Liver (tissue), 3 donors: ENCODE measurements around the gene ARHGAP10.

ENCODE experiments used
- FOXA1 ChIP-seq: IDR thresholded peaks from 2 replicates; pipeline ENCODE4 v1.6.1; 2016; ENCODE audit warnings: antibody characterized with exemption
- GABPA ChIP-seq, 2 donors: IDR thresholded peaks in 1 of 2; conservative IDR thresholded peaks in 1 of 2; 2 replicates each; pipeline ENCODE4 v1.6.1; 2016; ENCODE audit warnings: antibody characterized with exemption in 2 of 2, mild to moderate bottlenecking in 1 of 2, moderate library complexity in 1 of 2
- RAD21 ChIP-seq, 2 donors: IDR thresholded peaks; 2 replicates each; pipeline ENCODE4 v1.6.1; 2016; ENCODE audit warnings: antibody characterized with exemption in 2 of 2, mild to moderate bottlenecking in 2 of 2
- TAF1 ChIP-seq: conservative IDR thresholded peaks from 2 replicates; pipeline ENCODE4 v1.6.1; 2016; ENCODE audit warnings: antibody characterized with exemption, mild to moderate bottlenecking
- TF ChIP-seq, protein P1 (sequence below): fragments of 150-350 bp; IDR thresholded peaks from 2 replicates; pipeline ENCODE4 v1.5.1; 2017; ENCODE audit warnings: improper control_type of control experiment, low read depth, low read length; ENCODE audit not compliant: missing input control
- TF ChIP-seq, protein P2 (sequence below): IDR thresholded peaks from 2 replicates; pipeline ENCODE4 v1.6.1; 2016; ENCODE audit warnings: antibody characterized with exemption, mild to moderate bottlenecking
- donor health status: healthy.
- donor health status: healthy.

DNA sequence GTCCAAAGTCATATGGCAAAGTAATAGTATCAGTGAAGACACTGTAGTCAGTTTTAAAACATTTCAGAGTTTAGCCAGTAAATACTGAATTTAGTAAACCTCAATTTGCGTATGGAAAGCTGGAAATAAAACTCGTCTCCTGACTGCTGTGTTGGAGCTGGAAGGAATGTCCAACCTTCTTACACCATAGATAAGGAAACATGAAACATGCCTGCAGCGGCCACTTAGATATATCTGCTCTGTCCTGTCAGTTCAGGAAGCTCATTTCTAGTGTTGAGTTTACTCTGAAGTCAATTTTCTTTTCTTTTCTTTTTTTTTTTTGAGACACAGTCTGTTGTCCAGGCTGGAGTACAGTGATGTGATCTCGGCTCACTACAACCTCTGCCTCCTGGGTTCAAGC lies 21.2 kb downstream of the ARHGAP10 start:
- TF ChIP-seq, protein P1, sequence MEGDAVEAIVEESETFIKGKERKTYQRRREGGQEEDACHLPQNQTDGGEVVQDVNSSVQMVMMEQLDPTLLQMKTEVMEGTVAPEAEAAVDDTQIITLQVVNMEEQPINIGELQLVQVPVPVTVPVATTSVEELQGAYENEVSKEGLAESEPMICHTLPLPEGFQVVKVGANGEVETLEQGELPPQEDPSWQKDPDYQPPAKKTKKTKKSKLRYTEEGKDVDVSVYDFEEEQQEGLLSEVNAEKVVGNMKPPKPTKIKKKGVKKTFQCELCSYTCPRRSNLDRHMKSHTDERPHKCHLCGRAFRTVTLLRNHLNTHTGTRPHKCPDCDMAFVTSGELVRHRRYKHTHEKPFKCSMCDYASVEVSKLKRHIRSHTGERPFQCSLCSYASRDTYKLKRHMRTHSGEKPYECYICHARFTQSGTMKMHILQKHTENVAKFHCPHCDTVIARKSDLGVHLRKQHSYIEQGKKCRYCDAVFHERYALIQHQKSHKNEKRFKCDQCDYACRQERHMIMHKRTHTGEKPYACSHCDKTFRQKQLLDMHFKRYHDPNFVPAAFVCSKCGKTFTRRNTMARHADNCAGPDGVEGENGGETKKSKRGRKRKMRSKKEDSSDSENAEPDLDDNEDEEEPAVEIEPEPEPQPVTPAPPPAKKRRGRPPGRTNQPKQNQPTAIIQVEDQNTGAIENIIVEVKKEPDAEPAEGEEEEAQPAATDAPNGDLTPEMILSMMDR = no peak
- TF ChIP-seq GABPA (IDR thresholded peaks at IDR 0.05 in 1 of 2, conservative IDR thresholded peaks at IDR 0.05 in 1 of 2) (no peak), TAF1 (no peak), RAD21 (IDR thresholded peaks at IDR 0.05) (no peak), FOXA1 (no peak)
- TF ChIP-seq, protein P2, sequence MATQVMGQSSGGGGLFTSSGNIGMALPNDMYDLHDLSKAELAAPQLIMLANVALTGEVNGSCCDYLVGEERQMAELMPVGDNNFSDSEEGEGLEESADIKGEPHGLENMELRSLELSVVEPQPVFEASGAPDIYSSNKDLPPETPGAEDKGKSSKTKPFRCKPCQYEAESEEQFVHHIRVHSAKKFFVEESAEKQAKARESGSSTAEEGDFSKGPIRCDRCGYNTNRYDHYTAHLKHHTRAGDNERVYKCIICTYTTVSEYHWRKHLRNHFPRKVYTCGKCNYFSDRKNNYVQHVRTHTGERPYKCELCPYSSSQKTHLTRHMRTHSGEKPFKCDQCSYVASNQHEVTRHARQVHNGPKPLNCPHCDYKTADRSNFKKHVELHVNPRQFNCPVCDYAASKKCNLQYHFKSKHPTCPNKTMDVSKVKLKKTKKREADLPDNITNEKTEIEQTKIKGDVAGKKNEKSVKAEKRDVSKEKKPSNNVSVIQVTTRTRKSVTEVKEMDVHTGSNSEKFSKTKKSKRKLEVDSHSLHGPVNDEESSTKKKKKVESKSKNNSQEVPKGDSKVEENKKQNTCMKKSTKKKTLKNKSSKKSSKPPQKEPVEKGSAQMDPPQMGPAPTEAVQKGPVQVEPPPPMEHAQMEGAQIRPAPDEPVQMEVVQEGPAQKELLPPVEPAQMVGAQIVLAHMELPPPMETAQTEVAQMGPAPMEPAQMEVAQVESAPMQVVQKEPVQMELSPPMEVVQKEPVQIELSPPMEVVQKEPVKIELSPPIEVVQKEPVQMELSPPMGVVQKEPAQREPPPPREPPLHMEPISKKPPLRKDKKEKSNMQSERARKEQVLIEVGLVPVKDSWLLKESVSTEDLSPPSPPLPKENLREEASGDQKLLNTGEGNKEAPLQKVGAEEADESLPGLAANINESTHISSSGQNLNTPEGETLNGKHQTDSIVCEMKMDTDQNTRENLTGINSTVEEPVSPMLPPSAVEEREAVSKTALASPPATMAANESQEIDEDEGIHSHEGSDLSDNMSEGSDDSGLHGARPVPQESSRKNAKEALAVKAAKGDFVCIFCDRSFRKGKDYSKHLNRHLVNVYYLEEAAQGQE = no peak
